ENCODE measurements around the gene C1GALT1.
"Not testable (repeated sequence)": the region's sequence is repeated elsewhere in the genome, so short reads cannot be mapped to it uniquely, and the experiment has no call there.

The C1GALT1 gene

GRCh38 chr7:7239346-7239745 is 57.0 kb downstream of the C1GALT1 start:
- DNase-seq, result no peak

- DNase-seq, result no peak
Measured at GRCh38 chr7:7242899-7243298, 60.6 kb downstream of the C1GALT1 start.

- DNase-seq, result not testable (repeated sequence)
Measured at GRCh38 chr7:7245233-7245632, 62.9 kb downstream of the C1GALT1 start.

- DNase-seq, result no peak
Measured at GRCh38 chr7:7246223-7246622, 63.9 kb downstream of the C1GALT1 start.

- DNase-seq, result no peak
Measured at GRCh38 chr7:7247658-7248057, 65.3 kb downstream of the C1GALT1 start.

- DNase-seq, result no peak
Measured at GRCh38 chr7:7249814-7250213, 67.5 kb downstream of the C1GALT1 start.

GRCh38 chr7:7251742-7252141 is 69.4 kb downstream of the C1GALT1 start:
- DNase-seq, result no peak

DNA sequence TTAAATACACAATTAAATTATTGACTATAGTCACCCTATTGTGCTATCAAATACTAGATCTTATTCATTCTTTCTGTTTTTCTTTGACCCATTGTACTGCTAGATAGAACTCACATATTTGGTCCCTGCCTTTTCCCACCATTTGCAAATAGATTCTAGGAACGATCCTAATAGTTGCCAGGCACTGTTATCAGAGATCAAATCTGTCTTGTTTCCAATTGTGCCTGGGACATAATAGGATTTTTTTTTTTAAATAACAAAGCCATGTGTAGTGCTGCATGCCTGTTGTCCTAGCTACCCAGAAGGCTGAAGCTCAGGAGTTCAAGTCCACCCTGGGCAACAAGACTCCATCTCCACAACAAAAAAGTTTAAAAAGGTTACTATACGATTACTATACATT is 72.0 kb downstream of the C1GALT1 start:
- DNase-seq, result no peak

GRCh38 chr7:7254908-7255307 is 72.6 kb downstream of the C1GALT1 start:
- DNase-seq, result no peak

- DNase-seq, result no peak
Measured at GRCh38 chr7:7256731-7257274, 74.5 kb downstream of the C1GALT1 start.

DNA sequence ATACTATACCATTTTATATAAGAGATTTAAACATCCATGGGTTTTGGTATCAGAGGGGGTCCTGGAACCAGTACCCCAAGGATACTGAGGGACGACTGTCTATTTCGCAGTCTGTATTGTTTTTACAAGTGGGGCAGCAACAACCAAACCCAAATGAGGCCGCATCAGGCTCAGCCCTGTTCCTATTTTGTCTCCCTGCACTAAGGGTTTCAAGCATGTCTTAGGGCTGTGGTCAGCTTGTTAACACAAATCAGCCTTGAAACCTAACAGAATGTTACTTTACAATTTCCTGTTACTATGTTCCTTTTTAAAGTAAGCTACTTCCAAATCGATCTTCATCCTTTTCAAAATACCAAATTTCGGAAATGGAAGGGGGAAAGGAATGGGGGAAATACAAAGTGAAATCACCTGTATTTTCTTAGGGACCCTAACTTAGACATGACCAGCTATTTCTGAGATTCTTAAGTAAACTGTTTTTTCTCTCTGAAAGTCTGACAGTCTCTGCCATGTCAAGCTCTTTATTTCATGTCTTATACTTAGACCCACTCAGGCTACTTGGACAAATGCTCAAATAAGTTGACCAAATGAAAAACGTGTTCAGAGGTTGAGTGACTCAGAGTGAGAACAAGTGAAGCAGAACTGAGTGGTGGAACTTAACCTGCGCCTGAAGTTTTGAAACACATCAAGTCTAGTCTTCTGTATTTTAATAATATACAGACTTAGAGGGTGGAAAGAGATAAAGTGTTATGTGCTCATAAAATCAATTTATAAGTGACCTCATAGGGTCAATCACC is 75.8 kb downstream of the C1GALT1 start:
- no peak for DNase-seq

GRCh38 chr7:7261863-7262262 is 79.5 kb downstream of the C1GALT1 start:
- no peak for DNase-seq

DNA sequence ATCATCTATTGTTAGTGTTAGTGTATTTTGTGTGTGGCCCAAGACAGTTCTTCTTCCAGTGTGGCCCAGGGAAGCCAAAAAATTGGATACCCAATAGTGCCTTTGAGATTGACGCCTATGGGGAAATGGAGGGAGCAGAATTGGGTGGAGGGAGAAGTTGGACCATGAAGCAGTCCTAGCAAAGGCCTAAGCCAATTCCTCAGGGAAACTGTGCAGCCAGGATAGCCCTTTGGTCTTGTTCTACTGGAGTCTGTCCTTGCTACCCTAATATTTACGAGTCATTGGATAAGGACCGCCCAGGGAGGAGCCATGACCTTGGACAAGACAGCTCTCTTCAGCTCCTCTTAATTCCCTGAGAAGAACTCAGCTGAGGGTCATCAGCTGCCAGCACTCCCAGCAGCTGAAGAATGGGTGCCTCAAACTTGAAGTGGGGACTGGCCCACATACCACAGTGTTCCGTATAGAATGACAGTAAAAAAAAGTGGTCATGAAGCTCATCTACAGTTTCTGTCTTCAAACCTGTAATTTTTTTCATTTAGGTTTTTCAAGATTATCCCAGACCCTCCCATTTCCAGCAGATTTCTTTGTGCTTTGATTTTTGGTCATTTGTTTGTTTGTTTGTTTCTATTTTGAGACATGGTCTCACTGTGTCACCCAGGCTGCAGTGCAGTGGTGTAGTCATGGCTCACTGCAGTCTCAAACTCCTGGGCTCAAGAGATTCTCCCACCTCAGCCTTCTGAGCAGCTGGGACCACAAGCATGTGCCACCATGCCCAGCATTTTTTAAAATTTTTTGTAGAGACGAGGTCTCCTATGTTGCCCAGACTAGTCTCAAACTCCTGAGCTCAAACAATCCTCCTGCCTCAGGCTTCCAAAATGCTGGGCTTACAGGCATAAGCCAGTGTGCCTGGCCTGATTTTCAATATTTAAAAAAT is 81.2 kb downstream of the C1GALT1 start:
- DNase-seq, result no peak

DNA sequence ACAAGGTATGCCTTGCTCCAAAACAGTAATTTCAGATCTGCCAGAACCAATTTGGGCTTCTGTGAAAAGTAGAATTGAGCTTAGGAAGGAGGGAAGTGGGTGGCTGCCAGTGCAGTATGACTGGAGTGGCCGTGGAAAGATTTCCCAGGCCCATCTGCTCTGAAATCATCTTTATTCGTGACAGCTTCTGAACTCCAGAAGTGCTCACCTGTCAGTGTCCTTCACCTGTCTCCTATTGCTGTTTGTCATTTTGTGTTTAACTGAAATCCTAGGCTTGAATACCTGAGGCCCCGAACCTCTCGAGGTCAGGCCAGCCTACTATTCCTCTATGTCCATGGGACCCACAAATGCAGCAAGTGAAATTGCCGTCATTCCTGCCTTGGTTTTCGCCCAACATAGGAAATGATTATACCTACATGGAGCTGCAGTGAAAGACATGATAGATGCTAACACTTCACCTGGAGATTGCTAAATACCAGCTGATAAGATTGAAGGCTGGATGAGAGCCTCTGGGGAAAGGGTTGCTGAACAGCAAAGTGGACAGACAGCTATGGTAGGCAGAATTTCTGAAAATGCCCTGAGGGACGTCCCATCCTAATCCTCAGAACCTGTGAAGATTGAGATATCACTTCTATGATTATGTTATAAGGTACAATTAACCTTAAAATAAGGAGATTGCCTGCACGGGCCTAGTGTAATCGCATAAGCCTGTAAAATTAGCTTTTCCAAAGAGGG is 82.1 kb downstream of the C1GALT1 start:
- DNase-seq, result no peak

- no peak for DNase-seq
Measured at GRCh38 chr7:7265081-7266075, 83.0 kb downstream of the C1GALT1 start.

- no peak for DNase-seq
Measured at GRCh38 chr7:7266257-7266881, 84.0 kb downstream of the C1GALT1 start.

DNA sequence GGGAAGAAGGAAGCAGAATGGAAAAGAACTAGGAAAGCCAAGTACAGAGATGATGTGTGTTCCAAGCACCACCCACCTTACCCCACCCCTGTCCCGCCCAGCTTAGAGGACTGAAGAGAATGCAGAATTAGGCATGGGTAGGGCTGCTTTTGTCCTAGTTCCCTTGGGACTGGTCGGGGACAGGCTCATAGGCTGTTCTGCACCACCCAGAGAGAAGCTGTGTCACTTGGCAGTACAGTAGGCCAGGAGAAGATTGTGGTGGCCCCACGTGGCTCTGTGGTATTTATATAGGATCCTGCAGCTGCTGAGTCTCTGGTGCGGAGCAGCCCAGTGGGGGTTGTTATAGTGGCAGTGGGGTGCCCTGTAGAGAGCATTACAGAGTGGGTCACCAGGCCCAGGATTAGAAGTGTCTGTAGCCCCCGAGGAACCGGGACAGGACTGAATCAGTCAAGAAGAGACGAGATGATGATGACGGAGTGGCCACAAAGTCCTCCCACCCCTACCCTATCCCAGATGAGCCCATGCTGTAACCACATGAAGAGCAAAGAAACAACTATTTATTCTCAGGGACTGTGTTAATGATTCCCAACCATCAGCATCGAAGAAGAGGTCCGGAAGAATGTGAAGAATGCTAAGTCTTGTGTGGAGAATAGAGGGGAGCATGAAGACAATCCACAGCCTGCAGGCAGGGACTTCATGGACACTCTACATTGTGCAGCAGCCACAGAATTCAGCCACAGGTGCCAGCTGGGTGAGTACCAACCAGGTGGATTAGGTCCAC is 88.9 kb downstream of the C1GALT1 start:
- DNase-seq, result no peak

DNA sequence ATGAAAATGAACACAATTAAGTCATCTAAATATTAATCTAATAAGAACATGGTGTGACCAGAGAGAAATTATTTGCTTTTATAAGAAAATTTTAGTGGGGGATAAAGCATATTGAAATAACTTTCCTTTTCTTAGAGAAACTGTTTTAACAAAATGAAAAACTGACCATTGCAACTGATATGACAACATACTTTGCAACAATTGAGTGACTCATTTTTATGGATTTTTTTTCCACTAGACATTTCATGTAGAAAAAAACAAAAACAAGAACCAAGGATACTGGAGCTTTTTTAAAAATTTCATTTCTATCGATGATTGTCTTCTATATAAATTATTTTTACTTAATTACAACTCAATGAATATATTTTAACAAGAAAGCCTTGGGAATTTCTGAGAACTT is 90.0 kb downstream of the C1GALT1 start:
- no peak for DNase-seq

DNA sequence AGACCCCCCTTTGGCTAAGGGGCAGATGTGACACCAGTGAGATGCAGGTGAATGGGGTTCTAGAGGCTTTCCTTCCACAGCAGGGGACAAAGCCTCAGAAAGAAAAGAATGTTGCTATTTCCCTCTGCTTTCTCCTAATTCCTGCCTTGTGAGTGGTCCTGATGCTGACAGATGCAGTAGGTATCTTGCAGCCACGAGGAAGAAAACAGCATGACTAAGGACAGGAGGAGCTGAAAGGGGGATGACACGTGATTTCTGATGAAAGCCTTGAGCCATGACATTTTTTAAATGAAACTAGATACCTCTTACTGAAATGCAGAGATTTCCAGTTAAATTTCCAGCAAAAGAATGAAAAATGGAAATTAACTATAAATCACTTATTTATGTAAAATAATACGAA is 92.4 kb downstream of the C1GALT1 start:
- DNase-seq, result no peak

DNA sequence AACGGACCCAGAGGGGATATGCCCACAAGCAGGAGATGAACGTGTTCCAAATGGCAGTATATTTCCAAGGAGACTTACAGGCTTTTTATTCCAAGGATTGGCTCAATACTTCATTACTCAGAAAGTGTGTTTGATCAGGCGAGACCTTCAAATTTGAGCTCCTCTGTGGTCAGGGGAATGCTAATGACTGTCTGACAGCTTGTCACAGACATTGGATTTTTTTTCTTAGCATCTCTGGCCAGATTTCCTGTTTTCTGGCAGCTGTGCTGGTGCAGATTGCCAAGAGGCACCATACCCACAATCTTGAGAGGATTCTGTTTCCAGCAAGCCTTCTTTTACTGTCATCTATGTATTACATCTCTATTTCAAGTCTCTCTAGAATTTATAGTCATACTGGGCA is 93.8 kb downstream of the C1GALT1 start:
- DNase-seq, result no peak
